ENCODE data around the gene SLC12A6.

DNA sequence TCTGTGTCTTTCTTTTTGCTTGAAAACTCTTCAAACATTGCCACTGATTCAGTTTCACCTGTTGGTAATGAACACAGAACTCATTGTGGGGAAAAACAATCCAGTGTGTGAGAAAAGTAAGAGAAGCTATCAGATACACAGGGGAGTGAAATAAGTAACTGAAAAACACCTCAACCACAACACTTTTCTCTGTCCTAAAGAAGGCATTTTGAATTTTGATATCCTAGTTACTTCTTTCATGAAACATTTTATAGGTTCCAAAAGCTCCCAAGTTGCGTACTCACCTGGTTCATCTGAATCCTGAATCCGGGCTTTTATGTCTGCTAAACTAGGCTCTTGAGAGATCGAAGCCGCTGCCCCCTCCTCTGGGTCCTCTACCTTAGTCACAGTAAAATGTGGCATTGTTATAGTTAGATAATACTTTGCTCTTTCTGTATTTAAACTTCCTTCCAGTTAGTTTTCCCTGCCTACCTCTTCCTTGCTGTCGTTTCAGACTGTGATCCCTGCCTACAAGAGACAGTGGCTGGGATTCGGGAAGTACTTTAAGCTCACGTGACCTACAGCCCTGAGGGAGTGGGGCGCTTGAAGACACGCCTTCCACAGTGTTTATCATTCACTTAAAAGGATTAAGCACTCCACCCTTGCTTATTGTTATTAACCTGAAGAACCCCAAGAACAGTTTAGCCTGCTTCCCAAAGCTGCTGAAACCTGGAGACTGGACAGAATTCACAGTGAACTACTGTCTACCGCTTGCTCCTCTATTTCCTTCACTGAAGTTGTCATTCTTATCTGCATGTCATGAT, 19.1 kb downstream of the SLC12A6 start:
- peak; percentile 53 for TF ChIP-seq POLR2A (IDR thresholded peaks at IDR 0.05; ENCODE audit: low read length)
- no peak for TF ChIP-seq GATA1 (IDR thresholded peaks at IDR 0.05; ENCODE audit: low read depth, low read length)
